Measurements from ENCODE around the gene ADD3. TPM values are rescaled to one million over a fixed set of nuclear protein-coding genes. Genes with fewer than 3 reads are reported as not detected.
"Not testable (repeated sequence)": the region's sequence is repeated elsewhere in the genome, so short reads cannot be mapped to it uniquely, and the experiment has no call there.

ADD3 gene
- total and polyA plus RNA-seq, 9 donors, result 65.3 to 110 (median 81.0) TPM

- H3K4me3 ChIP-seq, result no peak overlapping the region
- no peaks in the 10 kb centered on the region for H3K9me3 ChIP-seq
- H3K4me1 ChIP-seq (ENCODE audit: insufficient read depth), result no peaks in the 10 kb centered on the region
- no peaks in the 10 kb centered on the region for H3K27me3 ChIP-seq
- no peaks in the 10 kb centered on the region for H3K36me3 ChIP-seq
- DNase-seq, result no peak
- intact Hi-C loops (cut with DNase I), result no loop called here
- TF ChIP-seq POLR2A (IDR thresholded peaks at IDR 0.05), result no peak
- TF ChIP-seq CTCF (IDR thresholded peaks at IDR 0.05), result no peak
- no peak for TF ChIP-seq EP300 (IDR thresholded peaks at IDR 0.05)
- 93 to 94% (median 94%) methylated on average over 4 of the region's 4 CpGs for WGBS, 3 donors
- no peak overlapping the region for H3K27ac ChIP-seq
These were observed 108.2 kb downstream of the ADD3 start for GRCh38 chr10:110115784-110116520.

- H3K4me1 ChIP-seq (ENCODE audit: insufficient read depth), result no peaks in the 10 kb centered on the region
- no peaks in the 10 kb centered on the region for H3K9me3 ChIP-seq
- no peak overlapping the region for H3K27ac ChIP-seq
- intact Hi-C loops (cut with DNase I), result no loop called here
- H3K27me3 ChIP-seq, result no peaks in the 10 kb centered on the region
- 66 to 78% (median 74%) methylated on average over 1 of the region's 1 CpG for WGBS, 3 donors
- no peaks in the 10 kb centered on the region for H3K36me3 ChIP-seq
- H3K4me3 ChIP-seq, result no peak overlapping the region
- TF ChIP-seq EP300 (IDR thresholded peaks at IDR 0.05) (no peak), POLR2A (IDR thresholded peaks at IDR 0.05) (no peak), CTCF (IDR thresholded peaks at IDR 0.05) (no peak)
- DNase-seq, result no peak
These were observed 111.3 kb downstream of the ADD3 start for GRCh38 chr10:110118891-110119621.

DNA sequence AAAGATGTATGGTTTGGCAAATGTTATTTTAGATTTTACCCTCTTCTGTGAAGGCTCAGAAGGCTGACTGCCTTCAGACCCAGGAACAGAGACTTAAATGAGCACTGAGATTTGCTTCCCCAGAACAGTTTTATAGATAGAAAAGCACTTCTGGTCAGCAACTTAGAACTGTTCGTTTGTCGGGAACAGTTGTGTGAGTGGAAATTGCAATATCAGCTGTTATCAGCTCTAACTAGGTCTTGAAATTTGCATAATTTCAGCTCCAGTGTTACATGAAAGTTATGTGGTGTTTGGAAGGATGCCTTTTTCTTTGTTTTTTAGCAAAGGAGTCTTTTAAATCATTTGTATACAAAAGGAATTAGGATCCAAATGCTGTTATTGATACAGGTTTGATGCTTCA lies 115.8 kb downstream of the ADD3 start:
- no peaks in the 10 kb centered on the region for H3K27me3 ChIP-seq
- H3K4me3 ChIP-seq, result no peak overlapping the region
- H3K36me3 ChIP-seq, result no peaks in the 10 kb centered on the region
- 71 to 81% (median 81%) methylated on average over 2 of the region's 2 CpGs for WGBS, 3 donors
- TF ChIP-seq EP300 (IDR thresholded peaks at IDR 0.05) (no peak), CTCF (IDR thresholded peaks at IDR 0.05) (no peak), POLR2A (IDR thresholded peaks at IDR 0.05) (no peak)
- intact Hi-C loops (cut with DNase I), result no loop called here
- H3K27ac ChIP-seq, result no peak overlapping the region
- DNase-seq, result no peak
- H3K9me3 ChIP-seq, result no peaks in the 10 kb centered on the region
- no peaks in the 10 kb centered on the region for H3K4me1 ChIP-seq (ENCODE audit: insufficient read depth)

GRCh38 chr10:110129490-110129889 lies 121.7 kb downstream of the ADD3 start:
- DNase-seq, result no peak
- no peaks in the 10 kb centered on the region for H3K36me3 ChIP-seq
- no peaks in the 10 kb centered on the region for H3K4me1 ChIP-seq (ENCODE audit: insufficient read depth)
- TF ChIP-seq POLR2A (IDR thresholded peaks at IDR 0.05) (no peak), EP300 (IDR thresholded peaks at IDR 0.05) (no peak)
- H3K27me3 ChIP-seq, result no peaks in the 10 kb centered on the region
- no peak overlapping the region for H3K27ac ChIP-seq
- no peak overlapping the region for H3K4me3 ChIP-seq
- intact Hi-C loops (cut with DNase I), result no loop called here
- no peaks in the 10 kb centered on the region for H3K9me3 ChIP-seq

GRCh38 chr10:110134917-110135316 lies 127.1 kb downstream of the ADD3 start:
- TF ChIP-seq EP300 (IDR thresholded peaks at IDR 0.05) (no peak), CTCF (IDR thresholded peaks at IDR 0.05) (no peak), POLR2A (IDR thresholded peaks at IDR 0.05) (no peak)
- WGBS, 3 donors, result 87 to 93% (median 91%) methylated on average over 3 of the region's 3 CpGs
- DNase-seq, result no peak
- Histone ChIP-seq H3K36me3 (no peaks in the 10 kb centered on the region), H3K27ac (no peak overlapping the region), H3K9me3 (no peaks in the 10 kb centered on the region), H3K4me3 (no peak overlapping the region), H3K4me1 (ENCODE audit: insufficient read depth) (peaks cover 1% of the 10 kb centered on the region), H3K27me3 (no peaks in the 10 kb centered on the region)
- intact Hi-C loops (cut with DNase I), result loop anchor here (5.0 to 10.0 kb wide), 8 partner anchors 72 to 420 kb away; partner anchors contain the start of gene MXI1 (in 1 of the 4)

DNA sequence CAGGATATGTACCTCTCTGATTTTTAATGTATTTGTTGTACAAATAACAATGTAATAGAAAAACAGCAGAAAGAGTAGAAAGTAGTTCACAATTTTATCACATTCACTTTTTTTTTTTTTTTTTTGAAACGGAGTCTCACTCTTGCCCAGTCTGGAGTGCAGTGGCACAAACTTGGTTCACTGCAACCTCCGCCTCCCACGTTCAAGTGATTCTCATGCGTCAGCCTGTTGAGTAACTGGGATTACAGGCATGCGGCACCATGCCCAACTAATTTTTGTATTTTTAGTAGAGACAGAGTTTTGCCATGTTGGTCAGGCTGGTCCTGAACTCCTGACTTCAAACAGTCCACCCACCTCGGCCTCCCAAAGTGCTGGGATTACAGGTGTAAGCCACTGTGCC lies 128.1 kb downstream of the ADD3 start:
- not testable (repeated sequence) for H3K36me3 ChIP-seq; H3K9me3 ChIP-seq; H3K4me3 ChIP-seq; H3K27me3 ChIP-seq; H3K27ac ChIP-seq; H3K4me1 ChIP-seq (ENCODE audit: insufficient read depth); DNase-seq
- intact Hi-C loops (cut with DNase I), result loop anchor here (2.0 to 10.0 kb wide), 9 partner anchors 71 to 419 kb away; partner anchors contain the start of gene MXI1 (in 1 of the 4)
- 77 to 86% (median 79%) methylated on average over 6 of the region's 6 CpGs for WGBS, 3 donors

Data from ovary (tissue), 9 donors.